AG09309 (cell line): ENCODE results near the gene ADD3.

Experiments used
- DNase-seq: peaks from one replicate; pipeline ENCODE4 v3.0.0-alpha.2; 2010; ENCODE audit warnings: low read depth
- H3K4me3 ChIP-seq: 2 replicates; pipeline ENCODE4 v1.5.1; 2011; ENCODE audit warnings: mild to moderate bottlenecking, low read depth, low read length, moderate library complexity; ENCODE audit not compliant: control insufficient read depth
- CTCF ChIP-seq: IDR thresholded peaks from 2 replicates; pipeline ENCODE4 v1.5.1; 2011; ENCODE audit warnings: mild to moderate bottlenecking, low read depth, low read length, inconsistent platforms; ENCODE audit not compliant: insufficient read depth, control insufficient read depth; ENCODE audit errors: missing control alignments

ADD3 gene

DNA sequence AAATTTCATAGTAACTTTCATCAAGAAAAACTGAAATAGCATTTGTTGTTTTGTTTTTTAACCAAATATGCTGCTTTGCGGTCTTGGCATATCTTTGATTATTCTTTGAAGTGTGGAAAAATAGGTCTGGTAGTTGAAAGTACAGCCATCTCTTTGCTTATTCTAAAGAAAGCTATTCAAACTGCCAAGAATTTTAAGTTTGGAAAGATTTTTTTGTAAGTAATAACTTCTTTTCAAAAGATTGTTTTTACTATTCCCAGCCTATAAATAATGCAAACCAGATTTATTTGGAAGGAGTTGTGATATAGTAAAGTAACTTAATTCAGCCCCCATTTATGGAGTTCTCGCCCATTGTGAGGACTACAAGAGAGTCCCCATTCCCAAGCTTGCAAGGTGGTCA lies 87.0 kb downstream of the ADD3 start:
- H3K4me3 ChIP-seq = no peak overlapping the region
- no peak for DNase-seq
- no peak for TF ChIP-seq CTCF

- no peak for DNase-seq
- no peak overlapping the region for H3K4me3 ChIP-seq
These were observed 93.8 kb downstream of the ADD3 start for GRCh38 chr10:110101464-110102144.

GRCh38 chr10:110103921-110104461 lies 96.2 kb downstream of the ADD3 start:
- DNase-seq = no peak
- H3K4me3 ChIP-seq = no peak overlapping the region
- TF ChIP-seq CTCF = no peak

More at GRCh38 chr10:110101464-110102144, 93.8 kb downstream of the ADD3 start:
- TF ChIP-seq CTCF = no peak

DNA sequence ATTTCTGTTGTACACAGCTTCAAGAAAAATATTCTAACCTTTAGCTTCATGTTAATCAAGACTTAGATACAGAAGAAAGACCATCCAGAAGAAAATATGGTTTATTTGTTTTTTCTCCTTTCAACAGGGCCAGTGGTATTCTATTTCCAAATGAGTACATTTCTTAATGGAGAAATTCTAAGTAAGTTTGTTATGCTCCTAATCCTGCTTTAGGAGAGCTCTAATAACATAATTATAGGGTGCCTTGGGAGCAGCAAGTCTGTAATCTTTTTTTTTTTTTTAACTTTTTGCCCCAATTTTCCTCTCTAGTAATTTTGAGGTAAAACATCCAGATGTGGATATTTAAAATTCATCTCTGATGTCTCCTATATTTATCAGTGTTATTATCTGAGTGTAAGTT lies 98.1 kb downstream of the ADD3 start:
- no peak for TF ChIP-seq CTCF
- no peak for DNase-seq
- no peak overlapping the region for H3K4me3 ChIP-seq

DNA sequence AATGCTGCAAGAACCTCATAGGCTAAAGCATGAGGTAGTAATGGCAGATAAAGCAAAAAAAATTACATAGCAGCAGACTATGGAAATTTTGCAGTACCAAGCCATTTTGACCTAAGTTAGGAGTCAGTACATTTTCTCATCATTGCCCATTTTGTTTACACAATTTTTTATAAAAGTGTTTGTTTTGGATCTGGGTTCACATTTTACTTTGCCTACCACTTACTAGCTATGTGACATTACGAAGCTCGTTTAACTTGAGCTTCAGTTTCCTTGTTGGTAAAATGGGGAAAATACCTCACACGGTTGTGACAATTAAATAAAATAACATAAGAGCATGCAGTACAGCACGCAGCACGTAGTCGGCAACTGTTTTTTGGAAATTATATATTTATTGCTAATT lies 99.6 kb downstream of the ADD3 start:
- no peak for TF ChIP-seq CTCF
- no peak for DNase-seq
- H3K4me3 ChIP-seq = no peak overlapping the region

GRCh38 chr10:110107887-110108286 lies 100.1 kb downstream of the ADD3 start:
- no peak overlapping the region for H3K4me3 ChIP-seq
- TF ChIP-seq CTCF = no peak
- DNase-seq = no peak
